Measurements from ENCODE around the gene MERTK. TPM values are rescaled to one million over a fixed set of nuclear protein-coding genes. Genes with fewer than 3 reads are reported as not detected.
"Not testable (repeated sequence)": the region's sequence is repeated elsewhere in the genome, so short reads cannot be mapped to it uniquely, and the experiment has no call there.

Gene MERTK
- total RNA-seq, 4 donors from 2014 or later, result 10.8 to 28.6 (median 11.6) TPM

DNA sequence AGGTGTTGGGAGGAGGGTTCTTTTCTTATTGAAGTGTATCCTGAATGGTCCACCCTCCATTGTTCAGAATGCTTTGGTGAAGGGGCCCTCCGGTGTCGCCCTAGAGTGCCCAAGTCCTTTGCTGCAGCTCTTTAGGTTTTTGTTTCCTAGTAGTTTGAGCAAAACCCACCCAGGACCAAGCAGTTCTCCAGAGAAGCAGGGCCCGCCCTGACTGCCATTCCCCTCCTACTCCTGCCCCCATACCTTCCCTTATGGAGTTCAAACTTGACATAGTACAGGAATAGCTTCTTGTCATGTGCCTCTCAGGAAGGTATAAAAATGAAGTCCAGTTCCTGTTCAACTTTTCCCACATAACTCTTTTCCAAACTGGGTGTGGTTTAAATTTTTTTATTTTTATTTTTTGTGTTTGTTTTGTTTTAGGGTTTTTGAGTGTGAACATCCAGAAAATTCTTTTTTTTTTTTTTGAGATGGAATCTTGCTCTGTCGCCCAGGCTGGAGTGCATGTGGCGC, 5.6 kb downstream of the MERTK start:
- Histone ChIP-seq H3K36me3 (no peaks in the 10 kb centered on the region), H3K27ac (peak overlapping the region in 3 of 4 donors; percentile 43 to 76 (median 63)), H3K27me3 (peaks cover 12% of the 10 kb centered on the region), H3K4me3 (no peak overlapping the region), H3K4me1 (peaks cover 9 to 56% (median 18%) of the 10 kb centered on the region in 4 donors), H3K9me3 (no peaks in the 10 kb centered on the region)
- WGBS, 2 donors (ENCODE audit: low coverage in 1 of 2), result 89 to 100% methylated on average over 5 of the region's 5 CpGs
- no peak for DNase-seq
- intact Hi-C loops (cut with DNase I; ENCODE audit: low total_unique reads) (no loop called here), in situ Hi-C loops (cut with MboI; ENCODE audit: low pct_ligation_motif_present in 1 of 4, low pct_unique_long_range_greater_than_20kb in 1 of 4, low sequenced_read_pairs in 3 of 4) (loop anchor here in 2 of 4 donors (10.0 kb wide), 1 partner anchor 131 kb away; no protein-coding TSS in a partner anchor)
- TF ChIP-seq, protein P1, sequence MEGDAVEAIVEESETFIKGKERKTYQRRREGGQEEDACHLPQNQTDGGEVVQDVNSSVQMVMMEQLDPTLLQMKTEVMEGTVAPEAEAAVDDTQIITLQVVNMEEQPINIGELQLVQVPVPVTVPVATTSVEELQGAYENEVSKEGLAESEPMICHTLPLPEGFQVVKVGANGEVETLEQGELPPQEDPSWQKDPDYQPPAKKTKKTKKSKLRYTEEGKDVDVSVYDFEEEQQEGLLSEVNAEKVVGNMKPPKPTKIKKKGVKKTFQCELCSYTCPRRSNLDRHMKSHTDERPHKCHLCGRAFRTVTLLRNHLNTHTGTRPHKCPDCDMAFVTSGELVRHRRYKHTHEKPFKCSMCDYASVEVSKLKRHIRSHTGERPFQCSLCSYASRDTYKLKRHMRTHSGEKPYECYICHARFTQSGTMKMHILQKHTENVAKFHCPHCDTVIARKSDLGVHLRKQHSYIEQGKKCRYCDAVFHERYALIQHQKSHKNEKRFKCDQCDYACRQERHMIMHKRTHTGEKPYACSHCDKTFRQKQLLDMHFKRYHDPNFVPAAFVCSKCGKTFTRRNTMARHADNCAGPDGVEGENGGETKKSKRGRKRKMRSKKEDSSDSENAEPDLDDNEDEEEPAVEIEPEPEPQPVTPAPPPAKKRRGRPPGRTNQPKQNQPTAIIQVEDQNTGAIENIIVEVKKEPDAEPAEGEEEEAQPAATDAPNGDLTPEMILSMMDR (IDR thresholded peaks at IDR 0.05), result no peak
- TF ChIP-seq EP300 (IDR thresholded peaks at IDR 0.05; ENCODE audit: low read depth) (no peak), POLR2AphosphoS5 (IDR thresholded peaks at IDR 0.05) (no peak), POLR2A (IDR thresholded peaks at IDR 0.05) (no peak)

DNA sequence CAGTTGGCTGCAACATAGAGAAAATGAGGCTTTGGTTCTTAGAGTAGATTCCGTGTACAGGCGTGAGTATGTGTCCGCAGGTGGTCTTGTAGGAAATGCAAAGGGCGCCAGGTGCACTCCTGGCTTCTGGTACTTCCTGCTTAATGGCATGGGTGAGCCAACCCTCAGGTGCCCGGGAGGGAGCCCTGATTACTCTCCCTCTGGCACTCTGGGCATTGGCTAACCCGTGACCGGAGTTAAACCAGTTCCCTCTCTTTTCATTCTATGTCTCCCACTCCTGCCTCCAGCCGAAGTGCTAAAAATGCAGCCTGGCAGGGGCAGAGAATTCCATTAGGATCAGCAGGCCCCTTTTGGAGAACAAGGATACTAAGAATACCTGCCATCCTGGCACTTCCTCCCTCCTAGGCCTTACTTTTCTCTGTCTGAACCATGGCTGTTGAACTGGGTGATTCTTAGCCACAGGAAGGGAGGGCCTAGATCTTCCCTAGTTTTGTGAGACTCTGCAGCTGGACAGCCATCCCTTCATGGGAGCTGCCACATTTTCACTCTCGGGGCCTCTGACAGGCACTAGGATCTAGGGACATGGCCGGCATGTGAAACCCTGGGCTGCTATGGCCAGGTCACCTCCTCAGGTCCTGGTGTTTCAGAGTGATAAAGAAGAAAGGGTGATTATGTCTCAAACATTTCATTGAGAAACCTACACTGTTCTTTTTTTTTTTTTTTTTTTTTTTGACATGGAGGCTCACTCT, 6.5 kb downstream of the MERTK start:
- in situ Hi-C loops (cut with MboI; ENCODE audit: low pct_ligation_motif_present in 1 of 4, low pct_unique_long_range_greater_than_20kb in 1 of 4, low sequenced_read_pairs in 3 of 4) (loop anchor here in 2 of 4 donors (10.0 kb wide), 1 partner anchor 130 kb away; no protein-coding TSS in a partner anchor), intact Hi-C loops (cut with DNase I; ENCODE audit: low total_unique reads) (no loop called here)
- Histone ChIP-seq H3K36me3 (no peaks in the 10 kb centered on the region), H3K27me3 (peaks cover 5% of the 10 kb centered on the region), H3K9me3 (no peaks in the 10 kb centered on the region), H3K27ac (peak overlapping the region; percentile 43 to 76 (median 56)), H3K4me3 (no peak overlapping the region), H3K4me1 (peaks cover 9 to 48% (median 10%) of the 10 kb centered on the region in 4 donors)
- DNase-seq, result no peak
- TF ChIP-seq POLR2AphosphoS5 (IDR thresholded peaks at IDR 0.05) (no peak), EP300 (IDR thresholded peaks at IDR 0.05; ENCODE audit: low read depth) (no peak), POLR2A (IDR thresholded peaks at IDR 0.05) (no peak)
- TF ChIP-seq, protein P1 (IDR thresholded peaks at IDR 0.05), result no peak
- 92 to 100% methylated on average over 2 to 10 of the region's 10 CpGs for WGBS, 2 donors (ENCODE audit: low coverage in 1 of 2)

DNA sequence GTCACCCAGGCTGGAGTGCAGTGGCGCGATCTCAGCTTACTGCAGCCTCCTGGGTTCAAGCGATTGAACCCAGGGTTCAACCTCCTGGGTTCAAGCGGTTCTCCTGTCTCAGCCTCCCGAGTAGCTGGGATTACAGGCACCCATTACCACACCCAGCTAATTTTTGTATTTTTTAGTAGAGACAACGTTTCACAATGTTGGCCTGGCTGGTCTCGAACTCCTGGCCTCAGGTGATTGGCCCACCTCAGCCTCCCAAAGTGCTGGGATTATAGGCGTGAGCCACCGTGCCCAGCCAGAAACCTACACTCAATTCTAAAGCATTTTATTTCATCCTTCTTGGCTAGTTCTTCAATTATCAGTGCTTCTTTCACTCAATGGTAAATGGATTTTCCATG, 7.1 kb downstream of the MERTK start:
- H3K27ac ChIP-seq, result peak overlapping the region; percentile 43 to 76 (median 56)
- intact Hi-C loops (cut with DNase I; ENCODE audit: low total_unique reads); H3K9me3 ChIP-seq; DNase-seq; H3K27me3 ChIP-seq; H3K36me3 ChIP-seq; H3K4me3 ChIP-seq: not testable (repeated sequence)
- WGBS, 2 donors (ENCODE audit: low coverage in 1 of 2), result 96 to 99% methylated on average over 3 to 9 of the region's 9 CpGs
- in situ Hi-C loops (cut with MboI; ENCODE audit: low pct_ligation_motif_present in 1 of 4, low pct_unique_long_range_greater_than_20kb in 1 of 4, low sequenced_read_pairs in 3 of 4), result loop anchor here in 2 of 4 donors (10.0 kb wide), 1 partner anchor 129 kb away; no protein-coding TSS in a partner anchor
- H3K4me1 ChIP-seq, result peaks cover 9 to 49% (median 10%) of the 10 kb centered on the region in 4 donors

DNA sequence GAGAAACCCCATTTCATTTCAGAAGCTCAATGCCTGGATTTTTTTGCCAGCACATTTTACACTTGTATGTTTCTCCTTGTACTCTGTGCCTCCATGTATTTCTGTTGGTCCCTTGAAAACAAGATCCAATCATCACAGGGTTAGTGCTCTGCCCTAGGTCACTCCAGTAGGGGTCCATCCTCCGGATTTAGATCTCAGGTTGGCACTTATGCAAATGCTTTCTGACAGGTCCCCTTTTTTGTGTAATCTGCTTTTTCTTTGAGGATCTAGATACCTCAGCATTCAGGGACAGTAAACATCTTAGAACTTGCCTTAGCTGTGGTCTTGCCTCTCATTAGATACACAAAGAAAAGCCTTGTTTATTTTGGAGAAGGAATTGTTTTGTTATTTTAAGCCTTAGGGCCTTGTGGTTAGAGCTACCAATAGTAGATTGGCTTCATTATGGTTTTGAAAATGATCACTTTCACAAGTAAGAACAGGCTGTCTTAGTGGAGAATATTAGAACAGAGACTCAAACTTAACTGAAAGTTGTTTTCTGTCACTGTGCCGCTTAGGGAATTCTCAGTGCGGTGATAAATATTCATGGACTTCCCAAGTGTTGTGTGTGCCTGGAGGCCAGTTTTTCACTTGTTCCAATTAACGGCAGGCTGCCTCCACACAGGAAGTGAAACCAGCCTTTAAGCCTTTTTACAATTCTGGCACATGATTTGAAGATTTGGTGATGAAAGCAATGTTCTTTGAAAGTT, 7.8 kb downstream of the MERTK start:
- Histone ChIP-seq H3K9me3 (no peaks in the 10 kb centered on the region), H3K27ac (peak overlapping the region; percentile 43 to 76 (median 56)), H3K4me3 (no peak overlapping the region), H3K36me3 (no peaks in the 10 kb centered on the region), H3K27me3 (no peaks in the 10 kb centered on the region), H3K4me1 (peaks cover 9 to 49% (median 16%) of the 10 kb centered on the region in 4 donors)
- TF ChIP-seq, protein P1 (IDR thresholded peaks at IDR 0.05), result no peak
- peak; percentile 14 for TF ChIP-seq POLR2A (IDR thresholded peaks at IDR 0.05)
- peak; percentile 31 for DNase-seq
- intact Hi-C loops (cut with DNase I; ENCODE audit: low total_unique reads), result no loop called here
- 25 to 51% methylated on average over 4 of the region's 4 CpGs for WGBS, 2 donors (ENCODE audit: low coverage in 1 of 2)
- in situ Hi-C loops (cut with MboI; ENCODE audit: low pct_ligation_motif_present in 1 of 4, low pct_unique_long_range_greater_than_20kb in 1 of 4, low sequenced_read_pairs in 3 of 4), result loop anchor here in 2 of 4 donors (10.0 kb wide), 1 partner anchor 129 kb away; no protein-coding TSS in a partner anchor
